HCT116 (cell line): Measurements from ENCODE around the gene MCTP2. TPM values are rescaled to one million over a fixed set of nuclear protein-coding genes. Genes with fewer than 3 reads are reported as not detected.

Source experiments
- ATAC-seq: fragments of 200-7000 bp; cut with Tn5 transposase; 2 replicates; pipeline ENCODE4 v1.9.1; 2020; ENCODE audit warnings: mild to moderate bottlenecking, moderate library complexity
- BruUV-seq: library from RNA; stranded (reverse); fragments of 400-500 nt; replicated peaks from 2 replicates; lab custom pipeline; 2021; lab: Mats Ljungman, UMichigan
- CTCF ChIA-PET: fragments of 300-600 bp; sonication (Branson Sonifier 250); formaldehyde crosslinking; loops from one replicate; lab custom pipeline; 2021; ENCODE audit warnings: antibody characterized with exemption; lab: Charles Lee
- POLR2A ChIA-PET: fragments of 300-600, 350-600 bp; sonication (Branson Sonifier 250); formaldehyde crosslinking; loops from one replicate; lab custom pipeline; 2021; ENCODE audit warnings: antibody characterized with exemption; lab: Charles Lee
- RAD21 ChIA-PET, 2 experiments: fragments of 300-600 bp; sonication (Branson Sonifier 250); formaldehyde crosslinking; loops; one replicate each; lab custom pipeline; 2023; ENCODE audit warnings: low total read pairs in 2 of 2; ENCODE audit not compliant: uncharacterized antibody in 2 of 2, unreplicated experiment in 2 of 2, low non-redundant PET in 1 of 2; lab: Charles Lee
- DNase-seq: peaks from one replicate; pipeline ENCODE4 v3.0.0-alpha.2; 2010; ENCODE audit warnings: low read depth, low spot score
- H2AFZ ChIP-seq: fragments of 200-600 bp; shearing (Covaris generic), sonication (generic); 2 replicates; pipeline ENCODE4 v1.6.1; 2017; ENCODE audit warnings: low read depth, mixed run types, mixed read lengths, antibody characterized with exemption, low read length; ENCODE audit not compliant: poor library complexity, severe bottlenecking
- H3K27ac ChIP-seq: 2 replicates; pipeline ENCODE4 v1.5.1; 2012; ENCODE audit warnings: low read depth, low read length
- H3K27me3 ChIP-seq: fragments of 200-600 bp; sonication (generic); 2 replicates; pipeline ENCODE4 v1.6.1; 2016; ENCODE audit warnings: mixed run types, low read length, mixed read lengths; ENCODE audit not compliant: insufficient read depth
- H3K36me3 ChIP-seq, 2 experiments: fragments of 200-500 bp in 1 of 2; fragments of 200-600 bp in 1 of 2; sonication (Bioruptor generic) in 1 of 2; sonication (generic) in 1 of 2; 2 replicates each; pipeline versions ENCODE4 v1.5.1 to v1.6.1; 2014 to 2016; ENCODE audit warnings: low read length in 2 of 2, inconsistent platforms in 1 of 2, mixed read lengths in 1 of 2, mixed run types in 1 of 2; ENCODE audit not compliant: insufficient read depth in 2 of 2, control insufficient read depth in 1 of 2
- H3K4me1 ChIP-seq, 2 experiments: fragments of 200-600 bp in 1 of 2; sonication (generic) in 1 of 2; 2 replicates each; pipeline versions ENCODE4 v1.5.1 to v1.6.1; 2012 to 2017; ENCODE audit warnings: low read length in 2 of 2, inconsistent platforms in 1 of 2, mild to moderate bottlenecking in 1 of 2, mixed read lengths in 1 of 2, mixed run types in 1 of 2, moderate library complexity in 1 of 2; ENCODE audit not compliant: insufficient read depth in 2 of 2, control insufficient read depth in 1 of 2
- H3K4me2 ChIP-seq: fragments of 200-600 bp; sonication (generic); 2 replicates; pipeline ENCODE4 v1.6.1; 2017; ENCODE audit warnings: mixed run types, low read length, mixed read lengths
- H3K4me3 ChIP-seq, 2 experiments: fragments of 200-600 bp in 1 of 2; sonication (generic) in 1 of 2; replicated peaks in 1 of 2; 2 replicates each; pipeline ENCODE4 v1.5.1; 2011 to 2016; ENCODE audit warnings: low read length in 2 of 2, control low read depth in 1 of 2, low read depth in 1 of 2, mild to moderate bottlenecking in 1 of 2, mixed read lengths in 1 of 2, mixed run types in 1 of 2
- H3K79me2 ChIP-seq: fragments of 200-600 bp; sonication (generic); 2 replicates; pipeline ENCODE4 v1.6.1; 2017; ENCODE audit warnings: mild to moderate bottlenecking, mixed run types, low read length, moderate library complexity, mixed read lengths; ENCODE audit not compliant: insufficient read depth
- H3K9ac ChIP-seq: fragments of 200-600 bp; sonication (generic); 2 replicates; pipeline ENCODE4 v1.6.1; 2016; ENCODE audit warnings: low read length, mixed read lengths
- H3K9me2 ChIP-seq: fragments of 200-600 bp; sonication (generic), shearing (Covaris generic); 2 replicates; pipeline ENCODE4 v1.6.1; 2017; ENCODE audit warnings: mixed run types, mild to moderate bottlenecking, moderate library complexity; ENCODE audit not compliant: insufficient read depth
- H3K9me3 ChIP-seq, 2 experiments: fragments of 200-500 bp in 1 of 2; fragments of 200-600 bp in 1 of 2; sonication (Bioruptor generic) in 1 of 2; sonication (generic) in 1 of 2; 2 replicates each; pipeline ENCODE4 v1.6.1; 2014 to 2017; ENCODE audit warnings: low read length in 2 of 2, mixed read lengths in 2 of 2, inconsistent platforms in 1 of 2, low read depth in 1 of 2, mild to moderate bottlenecking in 1 of 2, mixed run types in 1 of 2, moderate library complexity in 1 of 2; ENCODE audit not compliant: control insufficient read depth in 1 of 2, insufficient read depth in 1 of 2
- H4K20me1 ChIP-seq: fragments of 200-600 bp; sonication (generic), shearing (Covaris generic); 2 replicates; pipeline ENCODE4 v1.6.1; 2017; ENCODE audit warnings: mixed run types, mild to moderate bottlenecking, moderate library complexity; ENCODE audit not compliant: insufficient read depth
- CEBPB ChIP-seq: IDR thresholded peaks from 2 replicates; pipeline ENCODE4 v1.6.1; 2012; ENCODE audit warnings: low read depth
- ELF1 ChIP-seq: IDR thresholded peaks from 2 replicates; pipeline ENCODE4 v1.6.1; 2012; ENCODE audit warnings: low read depth, borderline replicate concordance
- EZH2 ChIP-seq: fragments of 200-600 bp; sonication (generic); IDR thresholded peaks from 2 replicates; pipeline ENCODE4 v1.6.1; 2017; ENCODE audit warnings: antibody characterized with exemption, mixed run types
- EZH2phosphoT487 ChIP-seq: fragments of 200-600 bp; IDR thresholded peaks from 2 replicates; pipeline ENCODE4 v1.6.1; 2018; ENCODE audit warnings: antibody characterized with exemption, borderline replicate concordance
- JUND ChIP-seq: IDR thresholded peaks from 2 replicates; pipeline ENCODE4 v1.6.1; 2012
- POLR2A ChIP-seq: IDR thresholded peaks from 2 replicates; pipeline ENCODE4 v1.7.0; 2011; ENCODE audit warnings: borderline replicate concordance; ENCODE audit not compliant: insufficient read depth, insufficient read length; ENCODE audit errors: extremely low read depth
- POLR2AphosphoS5 ChIP-seq: IDR thresholded peaks from 2 replicates; pipeline ENCODE4 v1.6.1; 2011; ENCODE audit warnings: mild to moderate bottlenecking, low read depth, low read length, moderate library complexity
- RAD21 ChIP-seq: IDR thresholded peaks from 2 replicates; pipeline ENCODE4 v1.6.1; 2012; ENCODE audit warnings: low read depth, mild to moderate bottlenecking
- REST ChIP-seq: IDR thresholded peaks from 2 replicates; pipeline ENCODE4 v1.6.1; 2012; ENCODE audit warnings: low read depth
- SP1 ChIP-seq: IDR thresholded peaks from 2 replicates; pipeline ENCODE4 v1.6.1; 2012; ENCODE audit warnings: low read depth
- SRF ChIP-seq: IDR thresholded peaks from 2 replicates; pipeline ENCODE4 v1.6.1; 2012; ENCODE audit warnings: low read depth
- YY1 ChIP-seq: IDR thresholded peaks from 2 replicates; pipeline ENCODE4 v1.6.1; 2011; ENCODE audit warnings: low read length, low read depth, moderate library complexity, mild to moderate bottlenecking; ENCODE audit not compliant: insufficient replicate concordance; ENCODE audit errors: extremely low read depth
- ZBTB33 ChIP-seq: IDR thresholded peaks from 2 replicates; pipeline ENCODE4 v1.6.1; 2011; ENCODE audit warnings: mild to moderate bottlenecking, low read length, moderate library complexity; ENCODE audit not compliant: insufficient replicate concordance; ENCODE audit errors: extremely low read depth
- ZNF274 ChIP-seq: fragments of 200-500 bp; sonication (Bioruptor generic); IDR thresholded peaks from 2 replicates; pipeline ENCODE4 v1.6.1; 2014; ENCODE audit warnings: mild to moderate bottlenecking, low read depth, low read length, inconsistent platforms
- intact Hi-C: fragments of 100-400 bp; cut with micrococcal nuclease; formaldehyde crosslinking; loops from 2 replicates; pipeline ENCODE4 v1.10.0; 2022
- total RNA-seq: library from RNA; stranded (reverse); gene quantifications from one replicate; pipeline ENCODE4 v1.2.1, GENCODE V29; 2021; ENCODE audit not compliant: unreplicated experiment

MCTP2 gene
- total RNA-seq, 1 experiment from 2014 or later: 12.9 TPM

GRCh38 chr15:94416820-94417219 is 185.5 kb downstream of the MCTP2 start:
- Histone ChIP-seq H4K20me1 (0 out of 2 replicates have a peak, but pooled peaks cover 5% of the 10 kb centered on the region), H3K27me3 (no peaks in the 10 kb centered on the region), H3K27ac (no peak overlapping the region), H3K4me1 (no peaks in the 10 kb centered on the region), H3K9ac (no peak overlapping the region), H3K9me3 (no peaks in the 10 kb centered on the region), H3K79me2 (no peaks in the 10 kb centered on the region), H2AFZ (no peak overlapping the region), H3K9me2 (no peaks in the 10 kb centered on the region), H3K4me2 (no peak overlapping the region), H3K36me3 (no peaks in the 10 kb centered on the region), H3K4me3 (no peak overlapping the region)
- TF ChIP-seq POLR2A: no peak
- TF ChIP-seq POLR2AphosphoS5: no peak
- TF ChIP-seq ELF1: no peak
- no peak for TF ChIP-seq YY1
- TF ChIP-seq EZH2: no peak
- no peak for TF ChIP-seq RAD21
- CTCF ChIA-PET: no interaction called here
- ATAC-seq: no peak
- POLR2A ChIA-PET: no interaction called here
- intact Hi-C loops: no loop called here
- no TSS peak for BruUV-seq
- no peak for DNase-seq
- RAD21 ChIA-PET: no interaction called here

GRCh38 chr15:94417501-94418293 is 186.3 kb downstream of the MCTP2 start:
- H3K36me3 ChIP-seq: no peaks in the 10 kb centered on the region
- no peaks in the 10 kb centered on the region for H3K9me2 ChIP-seq
- H3K9ac ChIP-seq: no peak overlapping the region
- no TSS peak for BruUV-seq
- H3K4me3 ChIP-seq: no peak overlapping the region
- intact Hi-C loops: no loop called here
- DNase-seq (no peak), ATAC-seq (no peak)
- ChIA-PET POLR2A (no interaction called here), CTCF (no interaction called here), RAD21 (no interaction called here)
- no peak for TF ChIP-seq JUND
- no peak for TF ChIP-seq REST
- no peak for TF ChIP-seq SP1
- TF ChIP-seq POLR2AphosphoS5: no peak
- TF ChIP-seq ZNF274: no peak
- TF ChIP-seq SRF: no peak
- TF ChIP-seq CEBPB: no peak
- TF ChIP-seq ZBTB33: no peak
- TF ChIP-seq RAD21: no peak
- TF ChIP-seq EZH2phosphoT487: no peak
- no peak overlapping the region for H3K27ac ChIP-seq
- no peaks in the 10 kb centered on the region for H3K27me3 ChIP-seq
- 0 out of 2 replicates have a peak, but pooled peaks cover under 1% of the 10 kb centered on the region for H4K20me1 ChIP-seq
- no peaks in the 10 kb centered on the region for H3K79me2 ChIP-seq
- H3K9me3 ChIP-seq: no peaks in the 10 kb centered on the region
- H3K4me1 ChIP-seq: no peaks in the 10 kb centered on the region
- no peak overlapping the region for H2AFZ ChIP-seq
- H3K4me2 ChIP-seq: no peak overlapping the region
